ENCODE results near the gene SCAMP4. TPM values are rescaled to one million over a fixed set of nuclear protein-coding genes. Genes with fewer than 3 reads are reported as not detected.
A peak's percentile ranks its signal among the peaks of the same experiment; 100 is the strongest.

Gene SCAMP4
- total RNA-seq, 4 donors from 2014 or later: 18.8 to 38.4 (median 26.7) TPM

DNA sequence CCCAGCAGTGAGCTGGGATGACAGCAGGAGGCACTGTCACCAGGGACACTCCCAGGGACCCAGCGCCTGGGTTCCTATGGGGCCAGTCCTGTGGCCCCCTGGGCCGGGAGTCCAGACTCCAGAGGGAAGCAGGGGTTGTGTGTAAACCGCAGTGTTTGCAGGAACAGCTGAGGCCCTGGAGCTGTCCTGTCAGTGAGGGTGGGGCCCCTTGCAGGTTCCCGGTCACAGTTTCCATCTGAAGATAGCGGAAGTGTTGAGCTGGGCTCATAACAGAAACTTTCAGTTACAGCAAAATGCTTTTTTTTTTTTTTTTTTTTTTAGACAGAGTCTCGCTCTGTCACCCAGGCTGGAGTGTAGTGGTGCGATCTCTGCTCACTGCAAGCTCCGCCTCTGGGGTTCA lies 18.1 kb downstream of the SCAMP4 start:
- ATAC-seq: no peak
- no peak overlapping the region for H3K27ac ChIP-seq
- no peaks in the 10 kb centered on the region for H3K27me3 ChIP-seq
- intact Hi-C loops (cut with DNase I; ENCODE audit: low total_unique reads) (no loop called here), in situ Hi-C loops (cut with MboI; ENCODE audit: low sequenced_read_pairs in 4 of 4) (no loop called here)
- DNase-seq: no peak
- no peak for TF ChIP-seq POLR2A (IDR thresholded peaks at IDR 0.05)
- TF ChIP-seq, protein P1, sequence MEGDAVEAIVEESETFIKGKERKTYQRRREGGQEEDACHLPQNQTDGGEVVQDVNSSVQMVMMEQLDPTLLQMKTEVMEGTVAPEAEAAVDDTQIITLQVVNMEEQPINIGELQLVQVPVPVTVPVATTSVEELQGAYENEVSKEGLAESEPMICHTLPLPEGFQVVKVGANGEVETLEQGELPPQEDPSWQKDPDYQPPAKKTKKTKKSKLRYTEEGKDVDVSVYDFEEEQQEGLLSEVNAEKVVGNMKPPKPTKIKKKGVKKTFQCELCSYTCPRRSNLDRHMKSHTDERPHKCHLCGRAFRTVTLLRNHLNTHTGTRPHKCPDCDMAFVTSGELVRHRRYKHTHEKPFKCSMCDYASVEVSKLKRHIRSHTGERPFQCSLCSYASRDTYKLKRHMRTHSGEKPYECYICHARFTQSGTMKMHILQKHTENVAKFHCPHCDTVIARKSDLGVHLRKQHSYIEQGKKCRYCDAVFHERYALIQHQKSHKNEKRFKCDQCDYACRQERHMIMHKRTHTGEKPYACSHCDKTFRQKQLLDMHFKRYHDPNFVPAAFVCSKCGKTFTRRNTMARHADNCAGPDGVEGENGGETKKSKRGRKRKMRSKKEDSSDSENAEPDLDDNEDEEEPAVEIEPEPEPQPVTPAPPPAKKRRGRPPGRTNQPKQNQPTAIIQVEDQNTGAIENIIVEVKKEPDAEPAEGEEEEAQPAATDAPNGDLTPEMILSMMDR (IDR thresholded peaks at IDR 0.05 in 4 of 5, conservative IDR thresholded peaks at IDR 0.05 in 1 of 5): no peak
- H3K4me1 ChIP-seq: no peaks in the 10 kb centered on the region
- H3K9me3 ChIP-seq: no peaks in the 10 kb centered on the region
- H3K4me3 ChIP-seq: no peak overlapping the region
- peaks cover 0 to 49% of the 10 kb centered on the region in 2 donors for H3K36me3 ChIP-seq

DNA sequence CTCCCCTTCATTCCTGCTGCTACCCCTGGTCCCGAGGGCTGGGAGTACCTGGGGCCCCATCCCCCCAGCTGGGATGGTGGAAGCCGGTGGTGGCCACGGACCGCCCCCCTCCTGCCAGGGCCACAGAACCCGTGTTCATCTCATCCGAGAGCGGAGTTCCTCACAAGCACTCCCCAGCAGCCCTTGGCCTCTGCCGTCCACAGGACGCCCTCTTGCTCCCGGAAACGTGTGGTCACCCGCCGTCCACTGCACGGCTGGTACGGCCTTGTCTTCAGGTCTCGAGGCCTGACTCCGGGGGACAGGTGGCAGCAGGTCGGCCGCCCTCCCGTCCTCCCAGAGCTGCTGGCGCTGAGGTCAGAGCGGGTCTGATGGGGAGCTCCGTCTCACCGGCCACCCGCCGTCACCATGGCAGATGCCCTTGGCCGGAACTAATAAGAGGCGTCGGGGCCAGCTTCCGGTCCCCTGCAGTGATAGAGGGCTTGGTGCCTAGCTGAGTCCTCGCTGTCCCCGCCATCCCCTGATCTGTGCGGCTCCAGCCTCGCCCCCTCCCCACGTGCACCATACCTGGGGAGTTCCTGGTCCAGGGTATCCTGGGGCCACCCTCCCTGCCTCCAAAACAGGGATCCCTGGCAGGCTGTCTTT lies 19.2 kb downstream of the SCAMP4 start:
- in situ Hi-C loops (cut with MboI; ENCODE audit: low sequenced_read_pairs in 4 of 4): no loop called here
- peaks cover 0 to 40% of the 10 kb centered on the region in 2 donors for H3K36me3 ChIP-seq
- intact Hi-C loops (cut with DNase I; ENCODE audit: low total_unique reads): no loop called here

DNA sequence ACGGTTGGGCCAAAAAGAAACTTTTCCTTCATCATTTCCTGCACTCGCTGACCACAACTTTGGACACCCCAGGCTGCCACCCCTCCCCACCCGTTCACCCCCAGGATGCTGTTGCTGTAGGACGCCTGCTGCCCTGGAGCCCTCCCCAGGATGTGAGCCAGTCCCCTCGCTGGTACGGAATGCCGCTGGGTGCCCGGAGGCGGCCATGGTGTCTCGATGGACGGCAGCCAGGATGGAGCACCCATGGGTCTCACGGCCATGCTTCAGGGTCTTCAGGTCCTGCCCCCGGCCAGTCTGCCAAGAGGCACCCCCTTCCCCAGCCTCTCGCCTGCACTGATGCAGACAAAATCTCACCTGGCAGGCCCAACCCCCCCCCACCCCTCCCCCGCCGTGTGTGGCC lies 20.3 kb downstream of the SCAMP4 start:
- H3K27ac ChIP-seq: no peak overlapping the region
- no peaks in the 10 kb centered on the region for H3K27me3 ChIP-seq
- TF ChIP-seq POLR2A (IDR thresholded peaks at IDR 0.05): no peak
- TF ChIP-seq, protein P1 (IDR thresholded peaks at IDR 0.05 in 4 of 5, conservative IDR thresholded peaks at IDR 0.05 in 1 of 5): no peak
- DNase-seq: no peak
- no peaks in the 10 kb centered on the region for H3K9me3 ChIP-seq
- ATAC-seq: no peak
- in situ Hi-C loops (cut with MboI; ENCODE audit: low sequenced_read_pairs in 4 of 4): no loop called here
- peaks cover 12 to 15% of the 10 kb centered on the region in 2 donors for H3K4me1 ChIP-seq
- H3K36me3 ChIP-seq: peaks cover 0 to 29% of the 10 kb centered on the region in 2 donors
- no peak overlapping the region for H3K4me3 ChIP-seq
- intact Hi-C loops (cut with DNase I; ENCODE audit: low total_unique reads): loop anchor here (5.0 kb wide), 1 partner anchor 87 kb away; no protein-coding TSS in a partner anchor

More for the DNA sequence above, 19.2 kb downstream of the SCAMP4 start:
- no peak overlapping the region for H3K4me3 ChIP-seq
- no peak overlapping the region for H3K27ac ChIP-seq
- H3K4me1 ChIP-seq: peaks cover 4 to 7% of the 10 kb centered on the region in 2 donors
- H3K9me3 ChIP-seq: no peaks in the 10 kb centered on the region
- no peak for DNase-seq
- TF ChIP-seq POLR2A (IDR thresholded peaks at IDR 0.05): no peak
- TF ChIP-seq, protein P1 (IDR thresholded peaks at IDR 0.05 in 4 of 5, conservative IDR thresholded peaks at IDR 0.05 in 1 of 5): no peak
- no peaks in the 10 kb centered on the region for H3K27me3 ChIP-seq
- ATAC-seq: no peak

DNA sequence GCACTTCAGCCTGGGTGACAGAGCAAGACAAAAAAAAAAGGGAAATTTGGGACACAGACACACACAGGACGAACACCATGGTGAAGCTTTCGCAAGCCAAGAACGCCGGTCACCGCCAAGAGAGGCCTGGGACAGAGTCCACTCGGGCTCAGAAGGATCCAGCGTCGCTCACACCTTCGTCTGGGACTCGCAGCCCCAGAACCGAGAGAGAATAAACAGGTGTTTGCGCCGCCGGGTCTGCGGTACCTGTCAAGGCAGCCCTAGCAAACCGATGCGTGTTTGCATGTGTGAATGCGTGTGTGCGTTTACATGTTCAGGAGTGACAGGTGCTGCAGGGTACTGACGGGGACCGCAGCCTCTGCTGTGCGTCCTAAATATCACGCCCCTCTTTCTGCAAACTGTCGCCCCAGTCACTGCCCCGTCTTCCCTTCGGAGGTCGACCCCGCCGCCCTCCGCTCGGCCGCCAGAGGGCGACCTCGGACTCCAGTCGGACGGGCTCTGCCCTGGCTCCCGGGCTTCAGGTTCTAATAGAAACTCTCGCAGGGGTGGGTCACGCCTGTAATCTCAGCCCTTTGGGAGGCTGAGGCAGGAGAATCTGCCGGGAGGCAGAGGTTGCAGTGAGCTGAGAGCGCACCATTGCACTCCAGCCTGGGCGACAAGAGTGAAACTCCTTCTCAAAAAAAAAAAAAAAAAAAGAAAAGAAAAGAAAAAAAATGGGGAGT lies 24.0 kb downstream of the SCAMP4 start:
- in situ Hi-C loops (cut with MboI; ENCODE audit: low sequenced_read_pairs in 4 of 4) (no loop called here), intact Hi-C loops (cut with DNase I; ENCODE audit: low total_unique reads) (loop anchor here (1.0 to 5.0 kb wide), 2 partner anchors 83 to 140 kb away; no protein-coding TSS in a partner anchor)
- Histone ChIP-seq H3K27ac (no peak overlapping the region), H3K4me1 (peaks cover 12 to 15% of the 10 kb centered on the region in 2 donors), H3K4me3 (peak overlapping the region; percentile 26 to 45 (median 42)), H3K9me3 (no peaks in the 10 kb centered on the region), H3K27me3 (no peaks in the 10 kb centered on the region), H3K36me3 (peaks cover 0 to 7% of the 10 kb centered on the region in 2 donors)
- ATAC-seq (peak; percentile 93 to 95), DNase-seq (peak; percentile 52 to 67)
- TF ChIP-seq POLR2A (IDR thresholded peaks at IDR 0.05): no peak
- TF ChIP-seq, protein P1 (IDR thresholded peaks at IDR 0.05 in 4 of 5, conservative IDR thresholded peaks at IDR 0.05 in 1 of 5): peak; percentile 66 to 95 (median 91)

Measured in gastrocnemius medialis (tissue), 4 donors.